Tibial nerve (tissue), 4 donors: ENCODE data around the gene ZNF512B.

Experiments
- EP300 ChIP-seq, 2 donors: sonication (generic); formaldehyde crosslinking; IDR thresholded peaks; one replicate each; pipeline ENCODE4 v1.6.1; 2017; ENCODE audit warnings: antibody characterized with exemption in 2 of 2, mild to moderate bottlenecking in 1 of 2
- TF ChIP-seq, protein P1 (sequence below), 5 experiments: fragments of 200-600 bp in 3 of 5; fragments of 450-650 bp in 2 of 5; sonication (generic) in 3 of 5; IDR thresholded peaks; one replicate each; pipeline ENCODE4 v1.5.1; 2016 to 2019; ENCODE audit warnings: antibody characterized with exemption in 5 of 5, mild to moderate bottlenecking in 3 of 5, moderate library complexity in 2 of 5

DNA sequence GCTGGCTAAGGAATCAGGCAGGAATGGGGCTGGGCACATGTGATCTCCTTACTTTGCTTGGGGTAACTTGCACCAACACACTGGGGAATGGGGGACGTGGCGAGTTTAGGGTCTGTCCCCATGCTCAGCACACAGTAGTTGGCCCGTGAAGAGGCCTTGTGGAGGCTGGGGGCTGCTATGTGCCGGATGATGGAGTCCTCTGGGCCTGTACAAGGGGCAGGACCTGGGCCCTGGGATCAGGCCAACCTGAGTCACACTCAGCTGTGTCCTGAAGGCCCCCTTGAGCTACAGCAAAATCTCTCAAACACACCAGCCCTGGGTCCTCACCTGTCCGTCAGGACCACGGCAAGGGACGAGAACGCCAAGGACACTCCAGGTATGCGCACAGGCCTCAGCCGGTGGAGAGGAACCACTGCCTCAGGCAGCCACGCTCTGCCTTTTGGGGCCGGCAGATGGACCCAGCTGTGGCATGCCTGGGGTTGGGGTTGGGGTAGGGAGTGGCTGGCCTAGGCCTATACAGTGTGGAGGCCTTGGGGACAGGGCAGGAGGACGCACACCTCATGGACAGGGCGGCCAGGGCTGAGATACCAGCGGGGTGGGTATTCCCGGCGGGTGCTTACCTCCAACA, 24.6 kb downstream of the ZNF512B start:
- TF ChIP-seq, protein P1, sequence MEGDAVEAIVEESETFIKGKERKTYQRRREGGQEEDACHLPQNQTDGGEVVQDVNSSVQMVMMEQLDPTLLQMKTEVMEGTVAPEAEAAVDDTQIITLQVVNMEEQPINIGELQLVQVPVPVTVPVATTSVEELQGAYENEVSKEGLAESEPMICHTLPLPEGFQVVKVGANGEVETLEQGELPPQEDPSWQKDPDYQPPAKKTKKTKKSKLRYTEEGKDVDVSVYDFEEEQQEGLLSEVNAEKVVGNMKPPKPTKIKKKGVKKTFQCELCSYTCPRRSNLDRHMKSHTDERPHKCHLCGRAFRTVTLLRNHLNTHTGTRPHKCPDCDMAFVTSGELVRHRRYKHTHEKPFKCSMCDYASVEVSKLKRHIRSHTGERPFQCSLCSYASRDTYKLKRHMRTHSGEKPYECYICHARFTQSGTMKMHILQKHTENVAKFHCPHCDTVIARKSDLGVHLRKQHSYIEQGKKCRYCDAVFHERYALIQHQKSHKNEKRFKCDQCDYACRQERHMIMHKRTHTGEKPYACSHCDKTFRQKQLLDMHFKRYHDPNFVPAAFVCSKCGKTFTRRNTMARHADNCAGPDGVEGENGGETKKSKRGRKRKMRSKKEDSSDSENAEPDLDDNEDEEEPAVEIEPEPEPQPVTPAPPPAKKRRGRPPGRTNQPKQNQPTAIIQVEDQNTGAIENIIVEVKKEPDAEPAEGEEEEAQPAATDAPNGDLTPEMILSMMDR (IDR thresholded peaks at IDR 0.05), result no peak
- no peak for TF ChIP-seq EP300 (IDR thresholded peaks at IDR 0.05)
